HEK293T (cell line): ENCODE results near the gene C9orf85.
"Not testable (repeated sequence)": the region's sequence is repeated elsewhere in the genome, so short reads cannot be mapped to it uniquely, and the experiment has no call there.

Experiments
- CTCF ChIA-PET: fragments of 350-600 bp; formaldehyde crosslinking; extraction: SDS; loops from one replicate; lab custom pipeline; 2021; ENCODE audit warnings: antibody characterized with exemption, inconsistent platforms; lab: Yijun Ruan, JAX
- POLR2A ChIA-PET: fragments of 350-600 bp; formaldehyde crosslinking; extraction: SDS; loops from one replicate; lab custom pipeline; 2020; ENCODE audit warnings: antibody characterized with exemption, inconsistent platforms; lab: Yijun Ruan, JAX
- DNase-seq: peaks from one replicate; pipeline ENCODE4 v3.0.0; 2012; ENCODE audit warnings: mixed read lengths; ENCODE audit errors: extremely low spot score
- ARNT ChIP-seq: fragments of 450-650 bp; IDR thresholded peaks from 2 replicates; pipeline ENCODE4 v1.6.1; 2017; ENCODE audit warnings: mild to moderate bottlenecking
- BHLHE40 ChIP-seq: fragments of 450-650 bp; IDR thresholded peaks from 2 replicates; pipeline ENCODE4 v1.6.1; 2016; ENCODE audit warnings: mild to moderate bottlenecking, moderate library complexity, borderline replicate concordance
- CTBP1 ChIP-seq: fragments of 450-650 bp; IDR thresholded peaks from 2 replicates; pipeline ENCODE4 v1.6.1; 2016; ENCODE audit warnings: borderline replicate concordance
- ELF4 ChIP-seq: fragments of 450-650 bp; IDR thresholded peaks from 2 replicates; pipeline ENCODE4 v1.6.1; 2017; ENCODE audit warnings: antibody characterized with exemption
- FOXA1 ChIP-seq: fragments of 450-650 bp; IDR thresholded peaks from 2 replicates; pipeline ENCODE4 v1.6.1; 2016; ENCODE audit warnings: mild to moderate bottlenecking
- FOXK2 ChIP-seq: fragments of 450-650 bp; IDR thresholded peaks from 2 replicates; pipeline ENCODE4 v1.6.1; 2016; ENCODE audit warnings: mild to moderate bottlenecking
- FOXM1 ChIP-seq: fragments of 450-650 bp; IDR thresholded peaks from 2 replicates; pipeline ENCODE4 v1.6.1; 2017; ENCODE audit warnings: mild to moderate bottlenecking, borderline replicate concordance
- HDGF ChIP-seq: fragments of 450-650 bp; IDR thresholded peaks from 2 replicates; pipeline ENCODE4 v1.6.1; 2017; ENCODE audit warnings: antibody characterized with exemption, borderline replicate concordance
- L3MBTL2 ChIP-seq: fragments of 450-650 bp; conservative IDR thresholded peaks from 2 replicates; pipeline ENCODE4 v1.6.1; 2016; ENCODE audit warnings: mild to moderate bottlenecking
- LEF1 ChIP-seq: fragments of 450-650 bp; IDR thresholded peaks from 2 replicates; pipeline ENCODE4 v1.6.1; 2017; ENCODE audit warnings: mild to moderate bottlenecking, borderline replicate concordance
- NFRKB ChIP-seq: fragments of 450-650 bp; IDR thresholded peaks from 2 replicates; pipeline ENCODE4 v1.6.1; 2016; ENCODE audit warnings: mild to moderate bottlenecking, moderate library complexity
- SP1 ChIP-seq: fragments of 450-650 bp; IDR thresholded peaks from 2 replicates; pipeline ENCODE4 v1.6.1; 2017
- SUZ12 ChIP-seq: fragments of 450-650 bp; IDR thresholded peaks from 2 replicates; pipeline ENCODE4 v1.6.1; 2016; ENCODE audit warnings: mild to moderate bottlenecking
- TARDBP ChIP-seq: fragments of 450-650 bp; IDR thresholded peaks from 2 replicates; pipeline ENCODE4 v1.6.1; 2016
- ZNF384 ChIP-seq: fragments of 450-650 bp; IDR thresholded peaks from 2 replicates; pipeline ENCODE4 v1.6.1; 2016
- TF ChIP-seq, protein P1 (sequence below): fragments of 450-650 bp; IDR thresholded peaks from 2 replicates; pipeline ENCODE4 v1.6.1; 2016

C9orf85 gene

DNA sequence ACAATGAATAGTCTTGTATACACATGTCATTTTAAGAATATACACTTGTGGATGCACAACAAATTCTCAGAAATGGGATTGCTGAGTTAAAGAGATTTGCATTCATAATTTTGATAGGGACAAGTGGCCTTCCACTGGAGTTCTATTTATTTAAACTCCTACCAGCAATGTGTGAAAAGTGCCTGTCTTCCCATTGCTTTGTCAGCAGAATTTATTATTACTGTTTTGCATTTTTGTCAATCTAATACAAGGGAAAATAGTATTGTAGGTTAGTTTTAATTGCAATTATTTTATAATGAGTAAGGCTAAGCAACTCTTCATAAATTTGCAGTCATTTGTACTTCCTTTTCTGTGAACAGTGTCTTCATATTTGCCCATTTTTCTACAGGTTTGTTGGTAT, 94.0 kb downstream of the C9orf85 start:
- CTCF ChIA-PET, result interaction anchor here (0.5 kb wide), 1 partner anchor 105 kb away, joined by 4 read pairs; no protein-coding TSS in a partner anchor
- no peak for DNase-seq
- TF ChIP-seq, protein P1, sequence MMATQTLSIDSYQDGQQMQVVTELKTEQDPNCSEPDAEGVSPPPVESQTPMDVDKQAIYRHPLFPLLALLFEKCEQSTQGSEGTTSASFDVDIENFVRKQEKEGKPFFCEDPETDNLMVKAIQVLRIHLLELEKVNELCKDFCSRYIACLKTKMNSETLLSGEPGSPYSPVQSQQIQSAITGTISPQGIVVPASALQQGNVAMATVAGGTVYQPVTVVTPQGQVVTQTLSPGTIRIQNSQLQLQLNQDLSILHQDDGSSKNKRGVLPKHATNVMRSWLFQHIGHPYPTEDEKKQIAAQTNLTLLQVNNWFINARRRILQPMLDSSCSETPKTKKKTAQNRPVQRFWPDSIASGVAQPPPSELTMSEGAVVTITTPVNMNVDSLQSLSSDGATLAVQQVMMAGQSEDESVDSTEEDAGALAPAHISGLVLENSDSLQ, result no peak
- no peak for TF ChIP-seq L3MBTL2
- TF ChIP-seq SP1, result no peak
- TF ChIP-seq ARNT, result no peak
- TF ChIP-seq SUZ12, result no peak
- TF ChIP-seq FOXA1, result no peak
- POLR2A ChIA-PET, result no interaction called here

DNA sequence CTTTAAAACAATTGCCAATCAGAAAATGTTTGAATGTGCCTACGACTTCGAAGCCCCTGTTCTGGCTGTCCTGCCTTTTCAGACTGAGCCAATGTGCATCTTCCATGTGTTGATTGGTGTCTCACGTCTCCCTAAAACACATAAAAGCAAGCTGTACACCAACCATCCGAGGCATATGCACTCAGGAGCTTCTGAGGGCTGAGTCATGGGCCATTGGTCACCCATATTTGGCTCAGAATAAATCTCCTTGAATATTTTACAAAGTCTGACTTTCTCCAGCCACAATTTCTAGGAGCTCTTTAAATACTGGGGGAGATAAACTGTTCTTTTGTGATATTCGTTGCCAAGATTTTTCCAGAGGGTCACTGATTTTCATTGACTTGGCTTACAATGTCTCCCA, 95.1 kb downstream of the C9orf85 start:
- ChIA-PET CTCF (interaction anchor here (0.7 kb wide), 1 partner anchor 19 kb away, joined by 4 read pairs; no protein-coding TSS in a partner anchor), POLR2A (no interaction called here)
- no peak for DNase-seq
- TF ChIP-seq CTBP1, result no peak
- no peak for TF ChIP-seq HDGF

DNA sequence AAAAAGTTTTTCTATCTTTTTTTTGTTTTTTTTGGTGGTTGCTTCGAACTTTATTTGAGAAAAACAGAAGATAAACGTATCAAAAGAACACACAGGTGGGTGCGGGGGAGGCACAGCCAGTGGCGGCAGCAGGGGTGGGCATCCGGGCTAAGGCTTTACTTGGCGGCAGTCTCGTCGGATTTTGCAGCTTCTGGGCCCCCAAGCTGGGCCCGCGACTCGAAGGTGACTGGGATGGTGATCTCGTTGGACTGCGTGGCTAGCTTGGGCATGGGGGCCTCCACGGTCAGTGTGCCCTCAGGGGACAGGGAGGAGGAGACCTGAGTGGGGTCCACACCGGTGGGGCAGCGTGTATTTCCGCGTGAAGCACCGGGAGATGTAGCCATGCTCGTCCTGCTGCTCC, 96.3 kb downstream of the C9orf85 start:
- POLR2A ChIA-PET, DNase-seq, CTCF ChIA-PET: not testable (repeated sequence)

DNA sequence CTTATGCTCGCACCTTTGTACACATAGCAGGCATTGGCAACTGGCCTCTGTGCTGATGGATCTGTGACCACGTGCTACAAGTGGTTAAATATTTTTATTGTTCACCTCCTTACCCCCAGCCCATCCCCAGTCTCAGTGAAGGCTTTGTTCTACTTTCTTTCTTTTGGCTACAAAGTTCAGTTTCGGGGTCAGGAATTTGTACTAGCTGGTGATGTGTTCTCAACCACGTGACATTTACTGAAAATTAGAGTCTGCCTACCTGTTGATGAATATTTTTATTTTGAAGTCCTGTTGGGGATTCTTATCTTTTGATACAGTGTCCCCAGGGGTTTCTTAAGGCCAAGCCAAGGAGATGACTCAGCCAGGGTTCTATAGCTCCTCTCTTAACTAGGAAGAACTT, 101.2 kb downstream of the C9orf85 start:
- ChIA-PET CTCF (interaction anchor here (0.6 kb wide), 1 partner anchor 59 kb away, joined by 4 read pairs; no protein-coding TSS in a partner anchor), POLR2A (interaction anchor here (0.6 kb wide), 1 partner anchor 12 kb away, joined by 3 read pairs; no protein-coding TSS in a partner anchor)
- no peak for DNase-seq
- TF ChIP-seq, protein P1, result no peak
- no peak for TF ChIP-seq FOXM1
- no peak for TF ChIP-seq CTBP1
- TF ChIP-seq ARNT, result no peak
- no peak for TF ChIP-seq TARDBP
- TF ChIP-seq BHLHE40, result no peak
- TF ChIP-seq ELF4, result no peak
- no peak for TF ChIP-seq FOXA1
- TF ChIP-seq SP1, result no peak

DNA sequence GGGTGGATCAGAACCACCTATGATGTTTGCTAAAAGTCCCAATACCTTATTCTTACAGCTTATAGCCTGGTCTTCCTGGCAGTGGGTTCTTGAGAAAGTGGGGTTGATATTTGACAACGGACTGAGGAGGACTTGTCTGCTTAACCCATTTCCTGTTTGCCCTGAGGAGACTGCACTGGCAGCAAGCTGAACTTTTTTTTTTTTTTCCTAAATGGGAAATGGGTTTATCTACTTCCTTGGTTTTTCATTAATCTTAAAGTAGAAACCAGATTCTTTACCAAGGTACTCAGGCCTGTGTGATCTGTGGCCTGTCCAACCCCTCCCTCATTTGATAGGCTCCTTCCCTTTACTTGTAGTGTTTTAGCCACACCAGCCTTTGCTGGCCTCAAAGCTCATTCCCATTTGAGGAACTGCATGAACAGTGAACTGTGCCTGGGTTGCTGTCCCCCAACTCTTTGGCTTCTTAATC, 101.9 kb downstream of the C9orf85 start:
- CTCF ChIA-PET, result no interaction called here
- POLR2A ChIA-PET, result interaction anchor here (0.6 kb wide), 1 partner anchor 11 kb away, joined by 3 read pairs; no protein-coding TSS in a partner anchor
- no peak for DNase-seq

DNA sequence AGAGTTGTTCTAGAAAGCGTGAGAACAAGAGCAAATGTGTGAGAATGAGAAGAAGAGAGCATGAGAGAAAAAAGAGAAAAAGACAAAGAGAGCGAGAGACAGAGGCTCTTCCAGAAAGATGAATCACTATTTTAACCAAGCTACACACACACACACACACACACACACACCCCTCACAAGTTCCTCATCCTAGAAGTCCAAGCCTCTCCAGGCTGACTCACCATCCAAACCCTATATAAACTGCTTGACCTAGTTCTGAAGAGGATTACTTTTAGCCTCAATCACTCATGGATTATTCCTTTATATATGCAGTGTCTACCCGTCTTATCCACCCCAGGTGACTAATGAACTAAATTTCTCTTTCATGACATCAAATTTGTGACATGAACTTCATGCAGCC, 111.4 kb downstream of the C9orf85 start:
- POLR2A ChIA-PET, result no interaction called here
- DNase-seq, result no peak
- no peak for TF ChIP-seq BHLHE40
- TF ChIP-seq HDGF, result no peak
- no peak for TF ChIP-seq SP1
- no peak for TF ChIP-seq L3MBTL2
- no peak for TF ChIP-seq CTBP1
- TF ChIP-seq, protein P1, result no peak
- no peak for TF ChIP-seq FOXK2
- no peak for TF ChIP-seq ZNF384
- TF ChIP-seq SUZ12, result no peak
- no peak for TF ChIP-seq ARNT
- TF ChIP-seq ELF4, result no peak
- no peak for TF ChIP-seq TARDBP
- no peak for TF ChIP-seq FOXM1
- no peak for TF ChIP-seq LEF1
- TF ChIP-seq NFRKB, result no peak
- CTCF ChIA-PET, result no interaction called here

More for the DNA sequence above, 101.9 kb downstream of the C9orf85 start:
- no peak for TF ChIP-seq CTBP1
- no peak for TF ChIP-seq FOXA1
- TF ChIP-seq, protein P1, result no peak
- no peak for TF ChIP-seq TARDBP
- no peak for TF ChIP-seq ARNT
- TF ChIP-seq BHLHE40, result no peak
- TF ChIP-seq L3MBTL2, result no peak
- no peak for TF ChIP-seq FOXM1
- TF ChIP-seq ZNF384, result no peak
- no peak for TF ChIP-seq FOXK2
- no peak for TF ChIP-seq ELF4
- TF ChIP-seq NFRKB, result no peak
- TF ChIP-seq SUZ12, result no peak
